Sigmoid colon (tissue), 7 donors: Measurements from ENCODE around the gene SH3TC2. TPM values are rescaled to one million over a fixed set of nuclear protein-coding genes. Genes with fewer than 3 reads are reported as not detected.

Experiments
- DNase-seq: peaks from one replicate; pipeline ENCODE4 v3.0.0-alpha.2; 2019
- H3K27ac ChIP-seq, 4 donors: fragments of 200-600 bp; sonication (generic); one replicate each; pipeline ENCODE4 v1.5.1; 2016 to 2019; ENCODE audit warnings: mild to moderate bottlenecking in 1 of 4
- H3K27me3 ChIP-seq, 3 donors: fragments of 200-600 bp; sonication (generic); one replicate each; pipeline ENCODE4 v1.5.1; 2019; ENCODE audit warnings: mild to moderate bottlenecking in 1 of 3
- H3K36me3 ChIP-seq, 4 donors: fragments of 200-600 bp; sonication (generic); one replicate each; pipeline ENCODE4 v1.5.1; 2016 to 2019
- H3K4me1 ChIP-seq, 4 donors: fragments of 200-600 bp; sonication (generic); one replicate each; pipeline ENCODE4 v1.5.1; 2017 to 2019
- H3K4me3 ChIP-seq, 4 donors: fragments of 200-600 bp; sonication (generic); one replicate each; pipeline ENCODE4 v1.5.1; 2017 to 2019; ENCODE audit warnings: mild to moderate bottlenecking in 2 of 4, moderate library complexity in 1 of 4
- H3K9me3 ChIP-seq, 4 donors: fragments of 200-600 bp in 3 of 4; sonication (generic) in 3 of 4; one replicate each; pipeline versions ENCODE4 v1.5.1 to v1.6.1; 2013 to 2019
- CTCF ChIP-seq, 4 experiments: fragments of 450-650 bp in 3 of 4; fragments of 200-600 bp in 1 of 4; IDR thresholded peaks; one replicate each; pipeline ENCODE4 v1.5.1; 2016 to 2019; ENCODE audit warnings: antibody characterized with exemption in 4 of 4, mild to moderate bottlenecking in 3 of 4, moderate library complexity in 2 of 4
- EP300 ChIP-seq, 4 donors: sonication (generic); formaldehyde crosslinking; IDR thresholded peaks; one replicate each; pipeline ENCODE4 v1.6.1; 2017; ENCODE audit warnings: antibody characterized with exemption in 4 of 4
- POLR2A ChIP-seq, 2 donors: fragments of 450-650 bp; IDR thresholded peaks; one replicate each; pipeline ENCODE4 v1.6.1; 2016; ENCODE audit warnings: antibody characterized with exemption in 2 of 2, mild to moderate bottlenecking in 2 of 2, moderate library complexity in 2 of 2
- POLR2AphosphoS5 ChIP-seq, 4 donors: sonication (generic); formaldehyde crosslinking; IDR thresholded peaks; one replicate each; pipeline ENCODE4 v1.6.1; 2017; ENCODE audit warnings: antibody characterized with exemption in 4 of 4
- WGBS, 2 donors: extraction: QIAGEN DNeasy Blood & Tissue Kit; methylation state at CpG; one replicate each; pipeline ENCODE4 v1.1.7; 2013; 5-methylcytosine and 5-hydroxymethylcytosine counted together
- intact Hi-C: fragments of 100-400 bp; cut with DNase I; formaldehyde crosslinking; loops from one replicate; pipeline ENCODE4 v1.15.1; 2023
- polyA plus RNA-seq, 3 donors: library from polyadenylated mRNA; stranded (reverse); fragments of 200-250 nt; gene quantifications; one replicate each; pipeline ENCODE4 v1.2.3, GENCODE V29; 2013
- total RNA-seq, 4 donors: library from RNA; depleted of rRNA; stranded (reverse); fragments of >200 nt; gene quantifications; one replicate each; pipeline ENCODE4 v1.1.0, GENCODE V29; 2016
- donor health status: healthy with polysubstance abuse.
- donor health status: Bipolar disorder and iron deficiency.
- donor health status: healthy.

Gene SH3TC2
- total and polyA plus RNA-seq, 7 donors: under 0.01 to 8.3 (median 1.7) TPM; not detected in 1

- no peak for TF ChIP-seq CTCF (IDR thresholded peaks at IDR 0.05)
- no peak for TF ChIP-seq POLR2A (IDR thresholded peaks at IDR 0.05)
- TF ChIP-seq EP300 (IDR thresholded peaks at IDR 0.05): no peak
- no peak for TF ChIP-seq POLR2AphosphoS5 (IDR thresholded peaks at IDR 0.05)
- 69 to 86% methylated on average over 8 of the region's 8 CpGs for WGBS, 2 donors
- no peaks in the 10 kb centered on the region for H3K27me3 ChIP-seq
- no peak overlapping the region for H3K27ac ChIP-seq
- no peak overlapping the region for H3K4me3 ChIP-seq
- peaks cover 0 to 13% (median 4%) of the 10 kb centered on the region in 4 donors for H3K4me1 ChIP-seq
- H3K9me3 ChIP-seq: no peaks in the 10 kb centered on the region
- DNase-seq: peak; percentile 24
- no peaks in the 10 kb centered on the region for H3K36me3 ChIP-seq
- intact Hi-C loops: no loop called here
Observed at GRCh38 chr5:148961261-148962199, 101.3 kb downstream of the SH3TC2 start.

GRCh38 chr5:148960070-148960769 lies 102.6 kb downstream of the SH3TC2 start:
- Histone ChIP-seq H3K36me3 (no peaks in the 10 kb centered on the region), H3K4me3 (no peak overlapping the region), H3K27ac (no peak overlapping the region), H3K4me1 (peaks cover 0 to under 1% (median 0%) of the 10 kb centered on the region in 4 donors), H3K27me3 (no peaks in the 10 kb centered on the region), H3K9me3 (no peaks in the 10 kb centered on the region)
- peak; percentile 14 for DNase-seq
- 93% methylated on average over 6 of the region's 6 CpGs for WGBS, 2 donors
- no peak for TF ChIP-seq POLR2A (IDR thresholded peaks at IDR 0.05)
- TF ChIP-seq EP300 (IDR thresholded peaks at IDR 0.05): no peak
- TF ChIP-seq POLR2AphosphoS5 (IDR thresholded peaks at IDR 0.05): no peak
- no peak for TF ChIP-seq CTCF (IDR thresholded peaks at IDR 0.05)
- intact Hi-C loops: no loop called here

- Histone ChIP-seq H3K4me1 (no peaks in the 10 kb centered on the region), H3K27me3 (no peaks in the 10 kb centered on the region), H3K9me3 (no peaks in the 10 kb centered on the region), H3K27ac (no peak overlapping the region), H3K36me3 (no peaks in the 10 kb centered on the region), H3K4me3 (no peak overlapping the region)
- intact Hi-C loops: loop anchor here (10.0 kb wide), 1 partner anchor 133 kb away; the partner anchor contains the start of gene ADRB2
- TF ChIP-seq CTCF (IDR thresholded peaks at IDR 0.05) (peak; percentile 6 to 71 (median 60)), EP300 (IDR thresholded peaks at IDR 0.05) (no peak), POLR2A (IDR thresholded peaks at IDR 0.05) (no peak), POLR2AphosphoS5 (IDR thresholded peaks at IDR 0.05) (no peak)
- no peak for DNase-seq
- 23 to 32% methylated on average over 3 of the region's 3 CpGs for WGBS, 2 donors
Observed at GRCh38 chr5:148957591-148958202, 105.2 kb downstream of the SH3TC2 start.

- H3K4me1 ChIP-seq: no peaks in the 10 kb centered on the region
- intact Hi-C loops: loop anchor here (10.0 kb wide), 1 partner anchor 132 kb away; the partner anchor contains the start of gene ADRB2
- WGBS, 2 donors: 68 to 75% methylated on average over 3 of the region's 3 CpGs
- H3K9me3 ChIP-seq: no peaks in the 10 kb centered on the region
- no peaks in the 10 kb centered on the region for H3K27me3 ChIP-seq
- H3K27ac ChIP-seq: no peak overlapping the region
- no peak overlapping the region for H3K4me3 ChIP-seq
- no peaks in the 10 kb centered on the region for H3K36me3 ChIP-seq
- TF ChIP-seq EP300 (IDR thresholded peaks at IDR 0.05) (no peak), POLR2A (IDR thresholded peaks at IDR 0.05) (no peak), POLR2AphosphoS5 (IDR thresholded peaks at IDR 0.05) (no peak), CTCF (IDR thresholded peaks at IDR 0.05) (no peak)
- DNase-seq: no peak
Observed at GRCh38 chr5:148956477-148957385, 106.1 kb downstream of the SH3TC2 start.
